GM19463 (cell line): ENCODE data around the gene PTH1R.

Experiments
- ATAC-seq: cut with Tn5 transposase; IDR thresholded peaks from one replicate; pipeline ENCODE4 v1.9.1; 2021; ENCODE audit warnings: mild to moderate bottlenecking, moderate library complexity; ENCODE audit not compliant: unreplicated experiment

PTH1R gene

GRCh38 chr3:46942481-46943236 is 65.1 kb downstream of the PTH1R start:
- ATAC-seq, result no peak

- ATAC-seq, result peak; percentile 53
These were observed 66.0 kb downstream of the PTH1R start for GRCh38 chr3:46943237-46944187.

- ATAC-seq, result no peak
These were observed 66.7 kb downstream of the PTH1R start for GRCh38 chr3:46944191-46944590.

- no peak for ATAC-seq
These were observed 68.9 kb downstream of the PTH1R start for GRCh38 chr3:46946416-46946815.

GRCh38 chr3:46946856-46947545 is 69.5 kb downstream of the PTH1R start:
- no peak for ATAC-seq

- ATAC-seq, result no peak
These were observed 70.0 kb downstream of the PTH1R start for GRCh38 chr3:46947546-46947901.

GRCh38 chr3:46947981-46948791 is 70.7 kb downstream of the PTH1R start:
- no peak for ATAC-seq

- peak; percentile 53 for ATAC-seq
These were observed 71.5 kb downstream of the PTH1R start for GRCh38 chr3:46948830-46949671.

GRCh38 chr3:46950177-46950576 is 72.7 kb downstream of the PTH1R start:
- ATAC-seq, result no peak

GRCh38 chr3:46950650-46951241 is 73.2 kb downstream of the PTH1R start:
- ATAC-seq, result no peak

- no peak for ATAC-seq
These were observed 75.3 kb downstream of the PTH1R start for GRCh38 chr3:46952813-46953212.
